AG04450 (cell line): ENCODE data around the gene P2RY12. TPM values are rescaled to one million over a fixed set of nuclear protein-coding genes. Genes with fewer than 3 reads are reported as not detected.

Experiments used
- CTCF ChIA-PET: fragments of 300-600, 350-600 bp; formaldehyde crosslinking; extraction: SDS; loops from one replicate; lab custom pipeline; 2022; ENCODE audit warnings: antibody characterized with exemption, inconsistent platforms; lab: Charles Lee
- POLR2A ChIA-PET: fragments of 350-600 bp; formaldehyde crosslinking; extraction: SDS; loops from one replicate; lab custom pipeline; 2021; ENCODE audit warnings: antibody characterized with exemption, inconsistent platforms; lab: Yijun Ruan, JAX
- DNase-seq: peaks from one replicate; pipeline ENCODE4 v3.0.0-alpha.2; 2011; ENCODE audit warnings: low read depth, low spot score
- H3K27ac ChIP-seq: one replicate; pipeline ENCODE4 v1.5.1; 2012; ENCODE audit warnings: low read depth, low read length, control low read depth
- H3K27me3 ChIP-seq: one replicate; pipeline ENCODE4 v1.6.0; 2012; ENCODE audit warnings: low read length; ENCODE audit not compliant: control insufficient read depth, insufficient read depth
- H3K4me3 ChIP-seq: 2 replicates; pipeline ENCODE4 v1.5.1; 2011; ENCODE audit warnings: mild to moderate bottlenecking, low read depth, low read length, control low read depth
- H3K9me3 ChIP-seq: 2 replicates; pipeline ENCODE4 v1.5.1; 2012; ENCODE audit warnings: low read length; ENCODE audit not compliant: control insufficient read depth, insufficient read depth
- polyA plus RNA-seq: library from polyadenylated mRNA; depleted of rRNA; stranded (reverse); fragments of >200 nt; gene quantifications from 2 replicates; pipeline ENCODE4 v1.2.3, GENCODE V29; 2011
- TF ChIP-seq, protein P1 (sequence below): IDR thresholded peaks from 2 replicates; pipeline ENCODE4 v1.5.1; 2011; ENCODE audit warnings: low read depth, low read length, control low read depth, inconsistent platforms

P2RY12 gene
- polyA plus RNA-seq, 1 experiment, result not detected

GRCh38 chr3:151314137-151314536 is 70.4 kb downstream of the P2RY12 start:
- TF ChIP-seq, protein P1, sequence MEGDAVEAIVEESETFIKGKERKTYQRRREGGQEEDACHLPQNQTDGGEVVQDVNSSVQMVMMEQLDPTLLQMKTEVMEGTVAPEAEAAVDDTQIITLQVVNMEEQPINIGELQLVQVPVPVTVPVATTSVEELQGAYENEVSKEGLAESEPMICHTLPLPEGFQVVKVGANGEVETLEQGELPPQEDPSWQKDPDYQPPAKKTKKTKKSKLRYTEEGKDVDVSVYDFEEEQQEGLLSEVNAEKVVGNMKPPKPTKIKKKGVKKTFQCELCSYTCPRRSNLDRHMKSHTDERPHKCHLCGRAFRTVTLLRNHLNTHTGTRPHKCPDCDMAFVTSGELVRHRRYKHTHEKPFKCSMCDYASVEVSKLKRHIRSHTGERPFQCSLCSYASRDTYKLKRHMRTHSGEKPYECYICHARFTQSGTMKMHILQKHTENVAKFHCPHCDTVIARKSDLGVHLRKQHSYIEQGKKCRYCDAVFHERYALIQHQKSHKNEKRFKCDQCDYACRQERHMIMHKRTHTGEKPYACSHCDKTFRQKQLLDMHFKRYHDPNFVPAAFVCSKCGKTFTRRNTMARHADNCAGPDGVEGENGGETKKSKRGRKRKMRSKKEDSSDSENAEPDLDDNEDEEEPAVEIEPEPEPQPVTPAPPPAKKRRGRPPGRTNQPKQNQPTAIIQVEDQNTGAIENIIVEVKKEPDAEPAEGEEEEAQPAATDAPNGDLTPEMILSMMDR, result no peak
- DNase-seq, result no peak
- CTCF ChIA-PET, result interaction anchor here (1.3 kb wide), 1 partner anchor 14 kb away, joined by 6 read pairs; no protein-coding TSS in a partner anchor
- no peak overlapping the region for H3K4me3 ChIP-seq
- no peaks in the 10 kb centered on the region for H3K27me3 ChIP-seq
- POLR2A ChIA-PET, result no interaction called here
- H3K27ac ChIP-seq, result no peak overlapping the region
- H3K9me3 ChIP-seq, result peaks cover 5% of the 10 kb centered on the region; the same call in 1 of the 2 replicates

DNA sequence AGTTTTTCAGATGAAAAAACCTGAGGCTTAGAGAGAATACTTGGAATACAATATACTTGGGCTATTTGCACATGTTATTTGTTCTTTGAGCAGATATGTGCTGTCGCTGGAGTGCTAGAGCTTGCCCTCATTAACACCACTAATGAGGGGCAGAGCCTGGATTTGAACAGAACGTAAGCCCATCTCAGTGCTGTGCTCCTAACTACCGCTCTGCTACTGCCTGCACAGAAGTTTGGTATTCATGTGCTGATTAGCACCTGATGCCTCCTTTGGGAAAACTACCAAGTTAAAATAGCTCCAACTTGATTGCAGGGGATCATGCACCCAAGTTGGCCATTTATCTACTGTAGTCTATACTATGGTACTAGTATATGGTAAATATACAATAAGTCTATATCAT is 71.6 kb downstream of the P2RY12 start:
- H3K9me3 ChIP-seq, result peaks cover 5% of the 10 kb centered on the region; the same call in 1 of the 2 replicates
- no peak for DNase-seq
- H3K27me3 ChIP-seq, result no peaks in the 10 kb centered on the region
- CTCF ChIA-PET, result no interaction called here
- H3K4me3 ChIP-seq, result no peak overlapping the region
- no peak overlapping the region for H3K27ac ChIP-seq
- POLR2A ChIA-PET, result no interaction called here
- TF ChIP-seq, protein P1, result no peak

GRCh38 chr3:151309566-151309965 is 75.0 kb downstream of the P2RY12 start:
- POLR2A ChIA-PET, result no interaction called here
- Histone ChIP-seq H3K4me3 (no peak overlapping the region), H3K27me3 (no peaks in the 10 kb centered on the region), H3K9me3 (peaks cover 2% of the 10 kb centered on the region; the same call in 1 of the 2 replicates), H3K27ac (no peak overlapping the region)
- CTCF ChIA-PET, result interaction anchor here (1.9 kb wide), 1 partner anchor 17 kb away, joined by 7 read pairs; no protein-coding TSS in a partner anchor
- TF ChIP-seq, protein P1, result no peak
- DNase-seq, result no peak

DNA sequence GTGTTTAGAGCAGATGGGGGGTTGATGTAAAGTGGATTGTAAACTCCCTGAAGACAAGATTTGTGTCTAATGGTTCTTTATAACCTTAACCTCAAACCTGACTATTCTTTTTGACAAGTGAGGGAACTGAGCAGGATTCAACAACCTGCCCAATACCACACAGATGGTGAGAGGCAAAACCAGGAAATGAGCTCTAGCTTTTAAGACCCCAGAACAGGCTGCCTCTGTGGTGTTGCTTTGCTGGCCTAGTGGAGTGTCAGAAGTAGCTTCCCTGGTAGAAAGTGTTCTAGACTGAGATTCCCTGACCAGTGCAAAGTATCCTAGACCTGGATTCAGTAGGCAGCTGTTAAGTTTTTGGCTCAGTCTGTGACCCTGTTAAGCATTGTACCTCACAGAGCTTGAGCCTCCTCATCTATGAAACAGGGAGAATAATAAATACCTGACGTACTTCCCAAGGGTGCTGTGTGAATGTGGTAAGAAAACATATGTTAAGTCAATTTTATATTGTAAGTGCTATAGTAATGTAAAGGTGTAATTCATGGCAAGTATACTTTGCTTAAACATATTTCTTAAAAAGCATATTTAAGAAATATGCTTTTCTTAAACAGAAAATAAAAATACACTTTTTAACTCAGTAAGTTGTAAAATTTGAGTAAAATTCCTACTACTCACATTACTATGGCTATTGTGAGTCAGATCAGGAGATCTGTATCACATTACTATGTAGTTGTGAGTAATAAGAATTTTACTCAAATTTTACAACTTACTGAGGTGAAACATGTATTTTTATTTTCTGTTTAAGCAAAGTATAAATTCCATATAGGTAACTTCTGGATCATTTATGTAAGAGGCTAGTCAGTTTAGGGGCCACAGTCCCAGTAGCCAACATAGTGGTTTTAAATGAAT is 76.7 kb downstream of the P2RY12 start:
- Histone ChIP-seq H3K4me3 (no peak overlapping the region), H3K27me3 (no peaks in the 10 kb centered on the region), H3K27ac (no peak overlapping the region), H3K9me3 (no peaks in the 10 kb centered on the region)
- no peak for DNase-seq
- ChIA-PET POLR2A (no interaction called here), CTCF (interaction anchor here (1.3 to 4.7 kb wide), 3 partner anchors 19 to 80 kb away, joined by 5 to 33 read pairs (median 6); no protein-coding TSS in a partner anchor)
- TF ChIP-seq, protein P1, result no peak

DNA sequence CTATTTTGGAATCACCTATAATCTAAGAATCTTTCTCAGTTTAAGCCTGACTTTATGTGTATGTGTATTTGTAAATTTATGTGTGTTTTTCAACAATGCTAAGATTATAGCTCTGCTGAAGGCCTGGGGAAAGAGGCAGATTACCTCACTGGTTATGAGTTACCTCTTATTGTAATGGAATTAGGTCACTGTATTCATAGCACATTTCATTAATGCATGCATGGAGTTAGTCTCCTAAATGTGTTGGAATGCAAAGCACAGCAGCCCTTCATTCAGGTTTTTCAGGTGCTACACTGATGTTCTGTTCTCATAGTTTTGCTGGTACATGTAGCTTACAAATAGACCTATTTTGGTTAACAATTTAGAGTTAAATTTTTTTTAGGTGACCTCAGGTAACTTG is 77.4 kb downstream of the P2RY12 start:
- TF ChIP-seq, protein P1, result no peak
- DNase-seq, result no peak
- Histone ChIP-seq H3K9me3 (no peaks in the 10 kb centered on the region), H3K27ac (no peak overlapping the region), H3K27me3 (no peaks in the 10 kb centered on the region), H3K4me3 (no peak overlapping the region)
- ChIA-PET POLR2A (no interaction called here), CTCF (interaction anchor here (1.3 to 4.7 kb wide), 4 partner anchors 16 to 79 kb away, joined by 5 to 33 read pairs (median 13); no protein-coding TSS in a partner anchor)
